GM23248 (cell line): ENCODE results near the gene KIF3A.

Experiments used
- EZH2 ChIP-seq: fragments of 200-600 bp; sonication (generic); IDR thresholded peaks from 2 replicates; pipeline ENCODE4 v1.6.1; 2018; ENCODE audit warnings: antibody characterized with exemption, mild to moderate bottlenecking; ENCODE audit not compliant: insufficient read depth, poor library complexity, severe bottlenecking
- EZH2phosphoT487 ChIP-seq: fragments of 200-600 bp; sonication (generic); IDR thresholded peaks from 2 replicates; pipeline ENCODE4 v1.6.1; 2018; ENCODE audit warnings: antibody characterized with exemption, moderate library complexity, mild to moderate bottlenecking, low read depth; ENCODE audit not compliant: insufficient read depth

DNA sequence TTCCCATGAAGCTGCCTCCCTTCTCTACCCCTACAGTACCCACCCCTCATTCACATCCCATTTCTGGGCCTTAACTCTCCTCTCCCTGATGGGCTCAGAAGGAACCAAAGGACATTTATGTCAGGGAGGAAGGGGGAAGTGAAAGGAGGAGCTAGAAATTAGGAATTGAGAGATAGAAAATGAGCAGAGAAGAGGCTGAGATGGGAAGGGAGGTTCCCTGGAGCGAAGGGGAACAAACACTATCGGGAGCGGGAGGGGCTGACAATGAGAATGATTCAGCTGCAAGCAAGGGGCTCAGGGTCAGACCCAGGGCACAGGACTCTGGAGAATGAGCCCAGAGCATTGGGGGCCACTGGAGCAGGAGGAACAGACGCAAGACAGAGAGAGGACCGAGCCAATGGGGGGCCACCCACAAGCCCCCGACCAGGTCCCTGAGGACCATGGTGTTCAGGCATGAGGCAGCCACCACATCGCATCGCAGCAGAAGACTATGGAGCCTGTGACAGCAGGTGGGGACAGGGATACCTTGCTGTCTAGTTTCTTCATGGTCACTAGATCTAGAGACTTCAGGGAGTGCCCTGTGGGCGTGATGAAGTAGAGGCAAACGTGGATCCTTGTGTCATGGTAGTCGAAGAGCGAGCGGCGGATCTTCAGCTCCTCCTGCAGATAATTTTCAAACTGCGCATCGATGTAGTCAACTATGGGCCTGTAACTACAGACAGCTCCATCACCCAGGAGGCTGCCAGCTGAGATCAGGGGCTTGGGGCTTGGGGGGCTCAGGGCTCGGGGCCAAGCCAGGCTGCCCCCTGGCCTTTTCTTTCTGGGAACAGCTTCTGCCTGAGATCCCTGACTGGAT is 26.1 kb upstream of the KIF3A start:
- TF ChIP-seq EZH2, result no peak
- TF ChIP-seq EZH2phosphoT487, result no peak
